ENCODE data around the gene LPAR2. TPM values are rescaled to one million over a fixed set of nuclear protein-coding genes. Genes with fewer than 3 reads are reported as not detected.
"Not testable (repeated sequence)": the region's sequence is repeated elsewhere in the genome, so short reads cannot be mapped to it uniquely, and the experiment has no call there.

The LPAR2 gene
- total RNA-seq, 2 donors from 2014 or later, result 60.4 to 81.7 TPM

DNA sequence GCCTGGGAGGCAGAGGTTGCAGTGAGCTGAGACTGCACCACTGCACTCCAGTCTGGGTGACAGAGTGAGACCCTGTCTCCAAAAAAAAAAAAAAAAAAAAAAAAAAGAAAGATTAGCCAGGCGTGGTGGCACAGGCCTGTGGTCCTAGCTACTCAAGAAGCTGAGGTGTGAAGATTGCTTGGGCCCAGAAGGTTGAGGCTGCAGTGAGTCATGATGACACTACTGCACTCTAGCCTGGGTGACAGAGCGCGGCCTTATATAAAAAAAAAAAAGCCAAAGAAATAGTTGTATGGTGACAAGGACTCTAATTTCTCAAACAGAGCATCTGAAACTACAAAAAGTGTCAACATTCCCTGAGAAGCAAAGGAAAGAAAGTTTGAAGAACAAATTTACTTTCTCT is 12.9 kb downstream of the LPAR2 start:
- H3K9ac ChIP-seq (ENCODE audit: extremely low read depth, low read length, poor library complexity, severe bottlenecking), result no peak overlapping the region
- no peak for DNase-seq
- H3K36me3 ChIP-seq (ENCODE audit: control insufficient read depth, insufficient read depth, low read length), result no peaks in the 10 kb centered on the region
- Mint-ChIP-seq H3K27me3 (ENCODE audit: insufficient read depth) (peaks cover 19% of the 10 kb centered on the region), H3K9me3 (no peaks in the 10 kb centered on the region), H3K27ac (peak overlapping the region; percentile 2), H3K36me3 (ENCODE audit: low read depth) (no peaks in the 10 kb centered on the region), H3K4me3 (no peak overlapping the region), H3K4me1 (peaks cover 6% of the 10 kb centered on the region)
- whole genome bisulfite sequencing, 2 experiments (ENCODE audit: insufficient coverage in 1 of 2, insufficient read length in 1 of 2), result 98 to 100% methylated on average over 2 to 3 of the region's 3 CpGs
- no peak for TF ChIP-seq CTCF (conservative IDR thresholded peaks at IDR 0.05)
- no peak overlapping the region for H3K4me3 ChIP-seq (ENCODE audit: low read length)
- H3K27ac ChIP-seq (ENCODE audit: low read depth, low read length), result no peak overlapping the region
- H3K9me3 ChIP-seq (ENCODE audit: control insufficient read depth, low read length), result no peaks in the 10 kb centered on the region
- no peaks in the 10 kb centered on the region for H3K4me1 ChIP-seq (ENCODE audit: control insufficient read depth, insufficient read depth, low read length)
- no peaks in the 10 kb centered on the region for H3K27me3 ChIP-seq (ENCODE audit: control insufficient read depth, insufficient read depth, low read length, poor library complexity, severe bottlenecking)

GRCh38 chr19:19613506-19613905 is 14.5 kb downstream of the LPAR2 start:
- no peak for TF ChIP-seq CTCF (conservative IDR thresholded peaks at IDR 0.05)
- H3K27ac ChIP-seq (ENCODE audit: low read depth, low read length), result no peak overlapping the region
- no peaks in the 10 kb centered on the region for H3K9me3 ChIP-seq (ENCODE audit: control insufficient read depth, low read length)
- no peaks in the 10 kb centered on the region for H3K27me3 ChIP-seq (ENCODE audit: control insufficient read depth, insufficient read depth, low read length, poor library complexity, severe bottlenecking)
- Mint-ChIP-seq H3K27me3 (ENCODE audit: insufficient read depth) (peaks cover 13% of the 10 kb centered on the region), H3K4me1 (peaks cover 6% of the 10 kb centered on the region), H3K9me3 (no peaks in the 10 kb centered on the region), H3K27ac (peak overlapping the region; percentile 1), H3K36me3 (ENCODE audit: low read depth) (no peaks in the 10 kb centered on the region), H3K4me3 (no peak overlapping the region)
- no peak for DNase-seq
- H3K9ac ChIP-seq (ENCODE audit: extremely low read depth, low read length, poor library complexity, severe bottlenecking), result no peak overlapping the region
- H3K4me3 ChIP-seq (ENCODE audit: low read length), result no peak overlapping the region
- no peaks in the 10 kb centered on the region for H3K4me1 ChIP-seq (ENCODE audit: control insufficient read depth, insufficient read depth, low read length)
- WGBS, 2 experiments (ENCODE audit: insufficient coverage in 1 of 2, insufficient read length in 1 of 2), result 89% methylated on average over 3 to 4 of the region's 4 CpGs
- H3K36me3 ChIP-seq (ENCODE audit: control insufficient read depth, insufficient read depth, low read length), result no peaks in the 10 kb centered on the region

DNA sequence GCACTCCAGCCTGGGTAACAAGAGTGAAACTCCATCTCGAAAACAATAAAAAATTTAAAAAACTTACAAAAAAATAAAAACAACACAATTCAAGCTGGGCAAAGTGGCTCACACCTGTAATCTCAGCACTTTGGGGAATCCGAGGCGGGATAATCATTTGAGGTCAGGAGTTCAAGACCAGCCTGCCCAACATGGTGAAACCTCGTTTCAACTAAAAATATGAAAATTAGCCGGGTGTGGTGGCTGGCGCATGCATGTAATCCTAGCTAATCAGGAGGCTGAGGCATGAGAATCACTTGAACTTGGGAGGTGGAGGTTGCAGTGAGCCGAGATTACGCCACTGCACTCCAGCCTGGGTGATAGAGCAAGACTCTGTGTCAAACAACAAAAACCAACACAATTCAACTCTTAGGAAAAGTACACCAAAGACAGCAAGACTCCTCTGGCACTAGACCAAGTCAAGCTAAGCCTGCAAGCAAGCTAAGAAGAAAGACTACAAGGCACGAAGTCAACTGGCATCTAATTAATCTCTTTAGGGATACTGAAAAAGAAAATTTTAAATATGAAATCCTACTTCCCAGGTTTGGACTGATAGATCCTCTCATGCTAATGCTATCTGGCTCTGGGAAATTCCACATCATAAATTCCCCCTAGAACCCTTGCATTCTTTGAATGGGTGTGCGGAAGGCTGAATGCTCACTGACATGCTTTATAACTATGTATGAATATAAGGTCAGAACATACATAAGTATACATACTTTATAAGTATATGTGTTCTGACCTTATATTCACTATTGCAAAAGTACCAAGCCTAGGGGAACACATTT is 17.4 kb downstream of the LPAR2 start:
- no peaks in the 10 kb centered on the region for H3K36me3 Mint-ChIP-seq (ENCODE audit: low read depth)
- H3K27ac Mint-ChIP-seq, result no peak overlapping the region
- 93 to 95% methylated on average over 6 to 9 of the region's 10 CpGs for WGBS, 2 experiments (ENCODE audit: insufficient coverage in 1 of 2, insufficient read length in 1 of 2)

GRCh38 chr19:19606686-19607085 is 21.3 kb downstream of the LPAR2 start:
- H3K9me3 Mint-ChIP-seq; H3K27me3 ChIP-seq (ENCODE audit: control insufficient read depth, insufficient read depth, low read length, poor library complexity, severe bottlenecking); H3K27me3 Mint-ChIP-seq (ENCODE audit: insufficient read depth); H3K9me3 ChIP-seq (ENCODE audit: control insufficient read depth, low read length); H3K4me3 ChIP-seq (ENCODE audit: low read length); H3K9ac ChIP-seq (ENCODE audit: extremely low read depth, low read length, poor library complexity, severe bottlenecking); H3K4me1 ChIP-seq (ENCODE audit: control insufficient read depth, insufficient read depth, low read length); H3K36me3 ChIP-seq (ENCODE audit: control insufficient read depth, insufficient read depth, low read length); H3K4me1 Mint-ChIP-seq; H3K36me3 Mint-ChIP-seq (ENCODE audit: low read depth); H3K27ac ChIP-seq (ENCODE audit: low read depth, low read length); H3K4me3 Mint-ChIP-seq; DNase-seq: not testable (repeated sequence)
- peak overlapping the region; percentile 39 for H3K27ac Mint-ChIP-seq
- WGBS, 2 experiments (ENCODE audit: insufficient coverage in 1 of 2, insufficient read length in 1 of 2), result 90 to 93% methylated on average over 6 to 8 of the region's 8 CpGs

More for the DNA sequence above, 17.4 kb downstream of the LPAR2 start:
- Mint-ChIP-seq H3K4me3 (no peak overlapping the region), H3K4me1 (peaks cover 5% of the 10 kb centered on the region), H3K9me3 (no peaks in the 10 kb centered on the region), H3K27me3 (ENCODE audit: insufficient read depth) (no peaks in the 10 kb centered on the region)
- no peaks in the 10 kb centered on the region for H3K36me3 ChIP-seq (ENCODE audit: control insufficient read depth, insufficient read depth, low read length)
- no peaks in the 10 kb centered on the region for H3K4me1 ChIP-seq (ENCODE audit: control insufficient read depth, insufficient read depth, low read length)
- DNase-seq, result no peak
- no peak overlapping the region for H3K27ac ChIP-seq (ENCODE audit: low read depth, low read length)
- TF ChIP-seq CTCF (conservative IDR thresholded peaks at IDR 0.05), result no peak
- no peaks in the 10 kb centered on the region for H3K9me3 ChIP-seq (ENCODE audit: control insufficient read depth, low read length)
- no peak overlapping the region for H3K4me3 ChIP-seq (ENCODE audit: low read length)
- no peaks in the 10 kb centered on the region for H3K27me3 ChIP-seq (ENCODE audit: control insufficient read depth, insufficient read depth, low read length, poor library complexity, severe bottlenecking)
- H3K9ac ChIP-seq (ENCODE audit: extremely low read depth, low read length, poor library complexity, severe bottlenecking), result no peak overlapping the region
